ENCODE data around the gene CNOT3.

Gene CNOT3

GRCh38 chr19:54100561-54100960 is 37.0 kb upstream of the CNOT3 start, which contains the start of gene OSCAR:
TSS of gene OSCAR (minus strand) at chr19:54100803. CDS start at chr19:54100792, 11 bp downstream.
- DNase-seq (ENCODE audit: extremely low spot score): no peak
- no peak for TF ChIP-seq PKNOX1 (IDR thresholded peaks at IDR 0.05)
- TF ChIP-seq SUZ12 (IDR thresholded peaks at IDR 0.05): no peak
- TF ChIP-seq ZNF384 (IDR thresholded peaks at IDR 0.05): no peak
- TF ChIP-seq L3MBTL2 (conservative IDR thresholded peaks at IDR 0.05): no peak
- no peak for TF ChIP-seq FOXA1 (IDR thresholded peaks at IDR 0.05)
- TF ChIP-seq FOXK2 (IDR thresholded peaks at IDR 0.05): no peak
- TF ChIP-seq HDGF (IDR thresholded peaks at IDR 0.05; ENCODE audit: borderline replicate concordance): no peak
- ChIA-PET CTCF (no interaction called here), POLR2A (interaction anchor here (0.5 to 1.2 kb wide), 2 partner anchors 69 to 272 kb away, joined by 3 to 4 read pairs; no protein-coding TSS in a partner anchor)

GRCh38 chr19:54102421-54103169 is 35.0 kb upstream of the CNOT3 start, which contains the start of gene NDUFA3:
TSS of gene NDUFA3 (plus strand) at chr19:54102855. CDS start at chr19:54102879, 24 bp downstream.
- ChIA-PET CTCF (no interaction called here), POLR2A (interaction anchor here (0.7 to 3.1 kb wide), 4 partner anchors 12 to 87 kb away, joined by 3 to 28 read pairs (median 3); partner anchors contain the start of genes CNOT3, MBOAT7, PRPF31 and TFPT)
- no peak for TF ChIP-seq HDGF (IDR thresholded peaks at IDR 0.05; ENCODE audit: borderline replicate concordance)
- peak; percentile 23; the same call in 1 of the 2 replicates for TF ChIP-seq ELF4 (IDR thresholded peaks at IDR 0.05)
- peak; percentile 100 for DNase-seq (ENCODE audit: extremely low spot score)

DNA sequence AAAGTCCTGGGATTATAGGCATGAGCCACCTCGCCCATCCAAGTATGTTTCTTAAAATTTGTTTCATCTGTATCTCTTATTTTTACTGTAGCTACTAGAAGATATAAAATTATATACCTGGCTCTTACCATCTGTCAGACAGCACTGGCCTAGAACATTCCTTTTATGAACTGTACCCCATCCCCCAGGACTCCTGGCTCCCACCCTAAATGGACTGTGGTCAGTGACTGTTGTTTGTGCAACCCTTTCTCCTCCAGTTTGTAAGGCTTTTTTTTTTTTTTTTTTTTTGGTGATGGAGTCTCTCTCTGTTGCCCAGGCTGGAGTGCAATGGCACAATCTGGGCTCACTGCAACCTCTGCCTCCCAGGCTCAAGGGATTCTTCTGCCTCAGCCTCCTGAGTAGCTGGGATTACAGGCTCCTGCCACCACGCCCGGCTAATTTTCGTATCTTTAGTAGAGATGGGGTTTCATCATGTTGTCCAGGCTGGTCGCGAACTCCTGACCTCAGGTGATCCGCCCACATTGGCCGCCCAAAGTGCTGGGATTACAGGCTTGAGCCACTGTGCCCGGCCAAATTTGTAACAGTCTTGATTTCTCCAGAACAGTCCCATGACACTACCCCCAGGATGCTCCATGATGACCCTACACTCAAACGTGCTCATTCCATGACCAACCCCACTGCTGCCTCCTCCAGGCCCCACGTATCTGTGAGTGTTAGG is 32.4 kb upstream of the CNOT3 start:
- no peak for DNase-seq (ENCODE audit: extremely low spot score)
- CTCF ChIA-PET: no interaction called here

DNA sequence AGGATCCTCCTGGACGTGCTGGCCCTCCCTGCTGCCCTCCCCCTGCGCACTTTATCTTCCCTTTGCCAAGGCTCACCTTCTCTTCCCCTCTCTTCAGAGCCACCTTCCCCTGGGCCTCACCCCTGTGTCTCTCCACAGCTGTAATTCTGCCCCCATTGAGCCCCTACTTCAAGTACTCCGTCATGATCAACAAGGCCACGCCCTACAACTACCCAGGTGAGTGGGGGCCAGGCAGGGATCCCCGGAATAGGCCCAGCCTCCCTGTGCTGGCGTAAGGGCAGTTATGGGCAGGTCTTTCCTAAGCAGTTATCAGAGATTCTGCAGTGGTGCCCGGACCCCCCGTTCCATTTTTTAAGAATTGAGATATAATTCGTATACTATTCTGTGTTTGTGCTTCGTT is 31.8 kb upstream of the CNOT3 start:
- no peak for DNase-seq (ENCODE audit: extremely low spot score)
- ChIA-PET POLR2A (no interaction called here), CTCF (no interaction called here)
- no peak for TF ChIP-seq PKNOX1 (IDR thresholded peaks at IDR 0.05)
- no peak for TF ChIP-seq SUZ12 (IDR thresholded peaks at IDR 0.05)

More for the DNA sequence above, 32.4 kb upstream of the CNOT3 start:
- TF ChIP-seq LEF1 (IDR thresholded peaks at IDR 0.05; ENCODE audit: borderline replicate concordance) (no peak), TARDBP (IDR thresholded peaks at IDR 0.05) (no peak), L3MBTL2 (conservative IDR thresholded peaks at IDR 0.05) (no peak), ARNT (IDR thresholded peaks at IDR 0.05) (no peak), HDGF (IDR thresholded peaks at IDR 0.05; ENCODE audit: borderline replicate concordance) (no peak), CTBP1 (IDR thresholded peaks at IDR 0.05; ENCODE audit: borderline replicate concordance) (no peak), NFRKB (IDR thresholded peaks at IDR 0.05) (no peak), ELF4 (IDR thresholded peaks at IDR 0.05) (no peak), PKNOX1 (IDR thresholded peaks at IDR 0.05) (no peak), FOXM1 (IDR thresholded peaks at IDR 0.05; ENCODE audit: borderline replicate concordance) (no peak), BHLHE40 (IDR thresholded peaks at IDR 0.05; ENCODE audit: borderline replicate concordance) (no peak), FOXK2 (IDR thresholded peaks at IDR 0.05) (no peak), SP1 (IDR thresholded peaks at IDR 0.05) (no peak), SUZ12 (IDR thresholded peaks at IDR 0.05) (no peak), FOXA1 (IDR thresholded peaks at IDR 0.05) (no peak)
- POLR2A ChIA-PET: no interaction called here

GRCh38 chr19:54106716-54107115 is 30.8 kb upstream of the CNOT3 start:
- POLR2A ChIA-PET: no interaction called here
- CTCF ChIA-PET: no interaction called here
- TF ChIP-seq CTBP1 (IDR thresholded peaks at IDR 0.05; ENCODE audit: borderline replicate concordance) (no peak), NFRKB (IDR thresholded peaks at IDR 0.05) (no peak), SP1 (IDR thresholded peaks at IDR 0.05) (no peak), LEF1 (IDR thresholded peaks at IDR 0.05; ENCODE audit: borderline replicate concordance) (no peak), TARDBP (IDR thresholded peaks at IDR 0.05) (no peak), FOXA1 (IDR thresholded peaks at IDR 0.05) (no peak), FOXM1 (IDR thresholded peaks at IDR 0.05; ENCODE audit: borderline replicate concordance) (no peak), ARNT (IDR thresholded peaks at IDR 0.05) (no peak), FOXK2 (IDR thresholded peaks at IDR 0.05) (no peak), SUZ12 (IDR thresholded peaks at IDR 0.05) (no peak), BHLHE40 (IDR thresholded peaks at IDR 0.05; ENCODE audit: borderline replicate concordance) (no peak), ZNF384 (IDR thresholded peaks at IDR 0.05) (no peak), HDGF (IDR thresholded peaks at IDR 0.05; ENCODE audit: borderline replicate concordance) (no peak)
- DNase-seq (ENCODE audit: extremely low spot score): no peak

DNA sequence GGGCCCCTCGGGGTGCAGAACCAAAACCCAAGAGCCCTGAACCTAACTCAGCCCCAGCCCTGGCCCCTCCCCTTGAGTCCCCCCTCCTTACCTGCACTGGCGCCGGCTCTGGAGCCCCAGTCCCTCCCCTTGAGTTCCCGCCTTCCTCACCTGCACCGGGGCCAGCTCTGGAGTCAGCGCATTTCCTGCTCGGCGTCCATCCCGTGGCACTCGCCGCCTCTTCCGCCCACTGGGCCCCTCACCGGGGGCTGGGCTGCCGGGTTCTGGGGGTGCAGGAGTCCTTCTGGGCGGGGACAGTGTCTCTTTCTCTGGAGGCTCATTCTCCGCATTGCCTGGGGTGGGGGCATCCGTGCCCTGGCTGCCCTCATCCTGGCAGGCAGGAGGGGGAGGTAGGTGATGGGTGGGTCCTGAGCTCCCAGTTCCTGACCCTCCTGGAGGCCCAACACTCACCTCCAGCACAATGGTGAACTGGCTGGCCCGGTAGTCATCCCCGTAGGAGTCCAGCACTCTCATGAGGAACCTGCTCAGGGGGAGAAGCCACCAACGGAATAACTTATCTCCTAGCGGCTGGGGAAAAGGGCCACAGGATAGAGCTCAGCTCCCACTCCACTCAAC is 29.6 kb upstream of the CNOT3 start:
- ChIA-PET CTCF (no interaction called here), POLR2A (no interaction called here)

More for the DNA sequence above, 29.6 kb upstream of the CNOT3 start:
- no peak for DNase-seq (ENCODE audit: extremely low spot score)
- TF ChIP-seq LEF1 (IDR thresholded peaks at IDR 0.05; ENCODE audit: borderline replicate concordance): no peak

All from HEK293T (cell line).